GM19023 (cell line): ENCODE results near the gene STING1.
A peak's percentile ranks its signal among the peaks of the same experiment; 100 is the strongest.
"Not testable (repeated sequence)": the region's sequence is repeated elsewhere in the genome, so short reads cannot be mapped to it uniquely, and the experiment has no call there.

Source experiments
- ATAC-seq: cut with Tn5 transposase; IDR thresholded peaks from one replicate; pipeline ENCODE4 v1.9.1; 2021; ENCODE audit warnings: mild to moderate bottlenecking, moderate library complexity; ENCODE audit not compliant: unreplicated experiment

STING1 gene

DNA sequence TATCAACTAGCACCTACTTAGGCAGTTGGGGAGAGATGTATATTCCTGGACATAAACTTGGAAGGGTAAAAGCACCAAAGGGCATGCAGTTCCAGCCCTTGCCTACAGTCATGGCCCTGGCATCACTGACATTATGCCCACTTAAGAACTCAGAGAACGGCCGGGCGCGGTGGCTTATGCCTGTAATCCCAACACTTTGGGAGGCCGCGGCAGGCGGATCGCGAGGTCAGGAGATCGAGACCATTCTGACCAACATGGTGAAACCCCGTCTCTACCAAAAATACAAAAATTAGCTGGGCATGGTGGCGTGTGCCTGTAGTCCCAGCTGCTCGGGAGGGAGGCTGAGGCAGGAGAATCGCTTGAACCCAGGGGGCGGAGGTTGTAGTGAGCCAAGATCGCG is 42.1 kb downstream of the STING1 start:
- ATAC-seq, result not testable (repeated sequence)

DNA sequence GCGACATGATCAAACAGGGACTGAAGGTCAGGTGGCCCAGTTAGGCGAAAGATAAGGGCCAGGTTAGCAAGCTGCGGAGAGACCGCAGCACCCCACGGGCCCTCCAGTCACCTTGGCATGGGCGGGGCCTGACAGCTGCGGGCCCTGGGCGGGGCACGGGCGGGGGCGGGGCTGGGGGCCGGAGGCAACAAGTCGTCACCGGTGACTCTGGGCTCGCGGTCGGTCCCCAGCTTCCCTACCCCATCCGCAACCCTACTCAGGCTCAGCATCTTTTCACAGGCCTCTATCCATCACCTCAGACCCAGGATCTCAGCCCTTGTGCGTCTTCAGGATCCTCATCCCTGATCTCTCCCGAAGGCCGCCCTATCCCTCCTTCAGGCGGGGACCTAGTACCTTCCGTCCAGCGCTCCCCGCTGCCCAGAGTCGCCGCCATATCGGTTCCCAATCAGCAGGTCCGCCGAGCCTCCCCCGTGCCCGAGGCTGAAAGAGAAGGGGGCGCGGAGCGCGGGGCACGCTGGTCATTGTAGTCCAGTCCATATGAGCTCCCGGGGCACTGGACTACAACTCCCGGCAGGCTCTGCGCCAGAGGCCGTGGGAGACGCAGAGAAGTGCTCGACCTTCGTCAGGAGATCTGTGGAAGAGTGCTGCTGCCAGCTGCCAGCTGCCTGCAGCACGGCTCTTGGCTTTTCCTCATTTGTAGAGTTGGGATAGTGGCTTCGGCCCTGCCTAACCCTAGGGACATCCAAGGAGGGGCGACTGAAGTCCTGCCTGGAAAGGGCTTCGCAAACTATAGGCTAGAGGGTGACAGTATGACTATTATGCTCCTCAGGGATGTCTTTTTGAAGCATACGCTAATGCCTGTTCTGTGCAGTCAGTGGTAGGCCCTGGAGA is 43.3 kb downstream of the STING1 start, which contains the start of gene DNAJC18:
Gene DNAJC18 (minus strand): TSS at position 513 of the 891 bp plus-strand sequence. CDS start 80 bp downstream, at position 433.
- ATAC-seq, result peak; percentile 85

DNA sequence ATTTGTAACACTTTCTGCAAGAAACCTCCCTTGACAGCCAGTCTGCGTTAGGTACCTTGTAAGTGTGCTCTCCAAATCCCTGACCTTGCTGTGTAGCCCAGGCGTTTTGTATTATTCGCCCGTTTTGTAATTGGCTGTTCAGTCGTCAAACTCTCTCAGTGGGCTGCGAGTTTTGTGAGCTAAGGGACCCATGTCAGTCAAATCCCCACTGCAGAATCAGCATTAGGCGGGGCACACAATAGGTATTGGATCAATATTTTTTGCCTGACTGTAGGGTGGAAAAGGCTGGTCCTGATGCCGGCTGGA is 43.9 kb downstream of the STING1 start:
- ATAC-seq, result no peak

DNA sequence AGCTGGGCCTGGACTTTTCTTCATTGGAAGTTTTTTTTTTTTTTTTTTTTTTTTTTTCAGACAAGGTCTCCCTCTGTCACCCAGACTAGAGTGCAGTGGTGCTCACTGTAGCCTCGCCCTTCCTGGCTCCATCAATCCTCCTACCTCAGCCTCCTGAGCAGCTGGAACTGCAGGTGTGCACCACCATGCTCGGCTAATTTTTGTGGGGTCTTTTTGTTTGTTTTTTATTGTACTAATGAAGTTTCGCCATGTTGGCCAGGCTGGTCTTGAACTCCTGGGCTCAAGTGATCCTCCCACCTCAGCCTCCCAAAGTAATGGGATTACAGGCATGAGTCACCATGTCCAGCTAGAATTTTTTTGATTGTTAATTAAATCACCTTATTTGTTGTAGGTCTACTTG is 46.9 kb downstream of the STING1 start:
- no peak for ATAC-seq

DNA sequence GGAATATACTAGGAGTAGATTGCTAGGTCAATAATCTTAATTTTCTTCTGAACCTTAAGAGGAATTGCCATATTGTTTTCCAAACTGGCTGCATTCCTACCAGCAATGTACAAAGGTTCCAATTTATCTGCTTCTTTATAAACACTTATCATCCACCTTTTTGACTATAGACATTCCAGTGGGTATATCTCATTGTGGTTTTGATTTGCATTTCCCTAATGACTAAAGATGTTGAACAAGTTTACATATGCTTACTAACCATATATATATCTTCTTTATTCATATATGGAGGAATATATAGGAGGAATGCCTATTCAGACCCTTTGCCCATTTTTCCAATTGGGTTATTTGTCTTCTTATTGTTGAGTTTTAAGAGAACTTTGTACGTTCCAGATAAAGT is 50.9 kb downstream of the STING1 start:
- ATAC-seq, result no peak

DNA sequence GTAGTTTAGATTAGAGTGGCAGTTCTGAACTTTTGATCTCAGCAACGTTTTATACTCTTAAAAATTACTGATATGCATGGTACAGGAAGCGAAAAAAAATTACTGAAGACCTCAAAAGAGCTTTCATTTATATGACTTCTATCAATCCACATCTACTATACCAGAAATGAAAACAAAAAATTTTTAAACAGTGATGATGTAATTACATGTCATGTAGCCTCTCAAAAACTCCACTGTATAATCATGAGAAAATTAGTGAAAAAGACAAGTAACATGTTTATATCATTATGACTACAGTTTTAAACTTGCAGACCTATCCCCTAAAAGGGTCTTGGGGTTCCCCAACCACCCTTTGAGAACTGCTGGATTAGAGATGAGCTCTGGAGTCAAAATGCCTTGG is 52.5 kb downstream of the STING1 start:
- ATAC-seq, result no peak

DNA sequence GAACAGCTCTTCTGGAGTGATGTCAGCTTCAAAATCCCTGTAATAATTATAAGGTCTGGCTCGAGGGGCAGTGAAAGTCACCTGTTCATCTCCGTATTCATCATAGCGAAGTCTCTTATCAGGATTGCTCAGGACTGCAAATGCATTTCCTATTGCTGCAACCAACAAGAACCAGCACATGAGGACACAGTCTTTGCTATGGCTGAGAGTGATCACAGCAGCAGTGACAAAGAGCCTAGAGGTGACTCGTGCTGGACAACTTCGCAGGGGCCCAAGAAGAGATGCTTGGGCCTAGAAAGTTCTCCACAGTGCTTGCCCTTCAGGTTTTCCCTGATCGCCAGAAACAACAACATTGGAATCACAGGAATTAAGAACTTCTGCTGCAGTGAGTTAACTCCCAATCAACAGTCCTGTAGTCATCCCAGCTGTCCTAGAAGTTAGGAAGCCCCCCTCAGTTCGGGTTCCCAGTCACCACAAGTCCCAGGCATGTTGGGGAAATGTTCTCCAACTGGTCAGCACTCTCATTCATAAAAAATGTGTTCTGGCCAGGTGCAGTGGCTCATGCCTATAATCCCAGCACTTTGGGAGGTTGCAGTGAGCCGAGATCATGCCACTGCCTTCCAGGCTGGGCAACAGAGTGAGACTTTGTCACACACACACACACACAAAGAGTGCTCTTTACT is 56.2 kb downstream of the STING1 start:
- ATAC-seq, result no peak
